HCT116 (cell line): ENCODE measurements around the gene BNC2. TPM values are rescaled to one million over a fixed set of nuclear protein-coding genes. Genes with fewer than 3 reads are reported as not detected.

Experiments used
- ATAC-seq: fragments of 200-7000 bp; cut with Tn5 transposase; 2 replicates; pipeline ENCODE4 v1.9.1; 2020; ENCODE audit warnings: mild to moderate bottlenecking, moderate library complexity
- BruUV-seq: library from RNA; stranded (reverse); fragments of 400-500 nt; replicated peaks from 2 replicates; lab custom pipeline; 2021; lab: Mats Ljungman, UMichigan
- CTCF ChIA-PET: fragments of 300-600 bp; sonication (Branson Sonifier 250); formaldehyde crosslinking; loops from one replicate; lab custom pipeline; 2021; ENCODE audit warnings: antibody characterized with exemption; lab: Charles Lee
- POLR2A ChIA-PET: fragments of 300-600, 350-600 bp; sonication (Branson Sonifier 250); formaldehyde crosslinking; loops from one replicate; lab custom pipeline; 2021; ENCODE audit warnings: antibody characterized with exemption; lab: Charles Lee
- RAD21 ChIA-PET, 2 experiments: fragments of 300-600 bp; sonication (Branson Sonifier 250); formaldehyde crosslinking; loops; one replicate each; lab custom pipeline; 2023; ENCODE audit warnings: low total read pairs in 2 of 2; ENCODE audit not compliant: uncharacterized antibody in 2 of 2, unreplicated experiment in 2 of 2, low non-redundant PET in 1 of 2; lab: Charles Lee
- DNase-seq: peaks from one replicate; pipeline ENCODE4 v3.0.0-alpha.2; 2010; ENCODE audit warnings: low read depth, low spot score
- H2AFZ ChIP-seq: fragments of 200-600 bp; shearing (Covaris generic), sonication (generic); 2 replicates; pipeline ENCODE4 v1.6.1; 2017; ENCODE audit warnings: low read depth, mixed run types, mixed read lengths, antibody characterized with exemption, low read length; ENCODE audit not compliant: poor library complexity, severe bottlenecking
- H3K27ac ChIP-seq: 2 replicates; pipeline ENCODE4 v1.5.1; 2012; ENCODE audit warnings: low read depth, low read length
- H3K27me3 ChIP-seq: fragments of 200-600 bp; sonication (generic); 2 replicates; pipeline ENCODE4 v1.6.1; 2016; ENCODE audit warnings: mixed run types, low read length, mixed read lengths; ENCODE audit not compliant: insufficient read depth
- H3K36me3 ChIP-seq, 2 experiments: fragments of 200-500 bp in 1 of 2; fragments of 200-600 bp in 1 of 2; sonication (Bioruptor generic) in 1 of 2; sonication (generic) in 1 of 2; 2 replicates each; pipeline versions ENCODE4 v1.5.1 to v1.6.1; 2014 to 2016; ENCODE audit warnings: low read length in 2 of 2, inconsistent platforms in 1 of 2, mixed read lengths in 1 of 2, mixed run types in 1 of 2; ENCODE audit not compliant: insufficient read depth in 2 of 2, control insufficient read depth in 1 of 2
- H3K4me1 ChIP-seq, 2 experiments: fragments of 200-600 bp in 1 of 2; sonication (generic) in 1 of 2; 2 replicates each; pipeline versions ENCODE4 v1.5.1 to v1.6.1; 2012 to 2017; ENCODE audit warnings: low read length in 2 of 2, inconsistent platforms in 1 of 2, mild to moderate bottlenecking in 1 of 2, mixed read lengths in 1 of 2, mixed run types in 1 of 2, moderate library complexity in 1 of 2; ENCODE audit not compliant: insufficient read depth in 2 of 2, control insufficient read depth in 1 of 2
- H3K4me2 ChIP-seq: fragments of 200-600 bp; sonication (generic); 2 replicates; pipeline ENCODE4 v1.6.1; 2017; ENCODE audit warnings: mixed run types, low read length, mixed read lengths
- H3K4me3 ChIP-seq, 2 experiments: fragments of 200-600 bp in 1 of 2; sonication (generic) in 1 of 2; replicated peaks in 1 of 2; 2 replicates each; pipeline ENCODE4 v1.5.1; 2011 to 2016; ENCODE audit warnings: low read length in 2 of 2, control low read depth in 1 of 2, low read depth in 1 of 2, mild to moderate bottlenecking in 1 of 2, mixed read lengths in 1 of 2, mixed run types in 1 of 2
- H3K79me2 ChIP-seq: fragments of 200-600 bp; sonication (generic); 2 replicates; pipeline ENCODE4 v1.6.1; 2017; ENCODE audit warnings: mild to moderate bottlenecking, mixed run types, low read length, moderate library complexity, mixed read lengths; ENCODE audit not compliant: insufficient read depth
- H3K9ac ChIP-seq: fragments of 200-600 bp; sonication (generic); 2 replicates; pipeline ENCODE4 v1.6.1; 2016; ENCODE audit warnings: low read length, mixed read lengths
- H3K9me2 ChIP-seq: fragments of 200-600 bp; sonication (generic), shearing (Covaris generic); 2 replicates; pipeline ENCODE4 v1.6.1; 2017; ENCODE audit warnings: mixed run types, mild to moderate bottlenecking, moderate library complexity; ENCODE audit not compliant: insufficient read depth
- H3K9me3 ChIP-seq, 2 experiments: fragments of 200-500 bp in 1 of 2; fragments of 200-600 bp in 1 of 2; sonication (Bioruptor generic) in 1 of 2; sonication (generic) in 1 of 2; 2 replicates each; pipeline ENCODE4 v1.6.1; 2014 to 2017; ENCODE audit warnings: low read length in 2 of 2, mixed read lengths in 2 of 2, inconsistent platforms in 1 of 2, low read depth in 1 of 2, mild to moderate bottlenecking in 1 of 2, mixed run types in 1 of 2, moderate library complexity in 1 of 2; ENCODE audit not compliant: control insufficient read depth in 1 of 2, insufficient read depth in 1 of 2
- H4K20me1 ChIP-seq: fragments of 200-600 bp; sonication (generic), shearing (Covaris generic); 2 replicates; pipeline ENCODE4 v1.6.1; 2017; ENCODE audit warnings: mixed run types, mild to moderate bottlenecking, moderate library complexity; ENCODE audit not compliant: insufficient read depth
- CBX3 ChIP-seq: IDR thresholded peaks from 2 replicates; pipeline ENCODE4 v1.6.1; 2012; ENCODE audit warnings: low read depth
- CEBPB ChIP-seq: IDR thresholded peaks from 2 replicates; pipeline ENCODE4 v1.6.1; 2012; ENCODE audit warnings: low read depth
- ELF1 ChIP-seq: IDR thresholded peaks from 2 replicates; pipeline ENCODE4 v1.6.1; 2012; ENCODE audit warnings: low read depth, borderline replicate concordance
- EZH2 ChIP-seq: fragments of 200-600 bp; sonication (generic); IDR thresholded peaks from 2 replicates; pipeline ENCODE4 v1.6.1; 2017; ENCODE audit warnings: antibody characterized with exemption, mixed run types
- EZH2phosphoT487 ChIP-seq: fragments of 200-600 bp; IDR thresholded peaks from 2 replicates; pipeline ENCODE4 v1.6.1; 2018; ENCODE audit warnings: antibody characterized with exemption, borderline replicate concordance
- RAD21 ChIP-seq: IDR thresholded peaks from 2 replicates; pipeline ENCODE4 v1.6.1; 2012; ENCODE audit warnings: low read depth, mild to moderate bottlenecking
- SP1 ChIP-seq: IDR thresholded peaks from 2 replicates; pipeline ENCODE4 v1.6.1; 2012; ENCODE audit warnings: low read depth
- TCF7L2 ChIP-seq: IDR thresholded peaks from 2 replicates; pipeline ENCODE4 v1.7.0; 2011; ENCODE audit warnings: borderline replicate concordance, inconsistent platforms; ENCODE audit not compliant: insufficient read depth, insufficient read length; ENCODE audit errors: extremely low read depth
- YY1 ChIP-seq: IDR thresholded peaks from 2 replicates; pipeline ENCODE4 v1.6.1; 2011; ENCODE audit warnings: low read length, low read depth, moderate library complexity, mild to moderate bottlenecking; ENCODE audit not compliant: insufficient replicate concordance; ENCODE audit errors: extremely low read depth
- ZFX ChIP-seq: fragments of 450-650 bp; IDR thresholded peaks from 2 replicates; pipeline ENCODE4 v1.6.1; 2017
- intact Hi-C: fragments of 100-400 bp; cut with micrococcal nuclease; formaldehyde crosslinking; loops from 2 replicates; pipeline ENCODE4 v1.10.0; 2022
- total RNA-seq: library from RNA; stranded (reverse); gene quantifications from one replicate; pipeline ENCODE4 v1.2.1, GENCODE V29; 2021; ENCODE audit not compliant: unreplicated experiment
- TF ChIP-seq, protein P1 (sequence below), 3 experiments: fragments of 200-600 bp in 1 of 3; sonication (generic) in 1 of 3; IDR thresholded peaks in 2 of 3; conservative IDR thresholded peaks in 1 of 3; 2 replicates each; pipeline ENCODE4 v1.5.1; 2012 to 2017; ENCODE audit warnings: low read depth in 2 of 3, low read length in 2 of 3, antibody characterized with exemption in 1 of 3, borderline replicate concordance in 1 of 3, control low read depth in 1 of 3, mild to moderate bottlenecking in 1 of 3, mixed read lengths in 1 of 3, mixed run types in 1 of 3, moderate library complexity in 1 of 3; ENCODE audit not compliant: insufficient read depth in 1 of 3
- TF ChIP-seq, protein P2 (sequence below): IDR thresholded peaks from 2 replicates; pipeline ENCODE4 v1.6.1; 2011; ENCODE audit warnings: mild to moderate bottlenecking, low read length, moderate library complexity; ENCODE audit not compliant: insufficient replicate concordance; ENCODE audit errors: extremely low read depth
- TF ChIP-seq, protein P3 (sequence below): IDR thresholded peaks from 2 replicates; pipeline ENCODE4 v1.6.1; 2012

Gene BNC2
- total RNA-seq, 1 experiment from 2014 or later = 0.37 TPM

DNA sequence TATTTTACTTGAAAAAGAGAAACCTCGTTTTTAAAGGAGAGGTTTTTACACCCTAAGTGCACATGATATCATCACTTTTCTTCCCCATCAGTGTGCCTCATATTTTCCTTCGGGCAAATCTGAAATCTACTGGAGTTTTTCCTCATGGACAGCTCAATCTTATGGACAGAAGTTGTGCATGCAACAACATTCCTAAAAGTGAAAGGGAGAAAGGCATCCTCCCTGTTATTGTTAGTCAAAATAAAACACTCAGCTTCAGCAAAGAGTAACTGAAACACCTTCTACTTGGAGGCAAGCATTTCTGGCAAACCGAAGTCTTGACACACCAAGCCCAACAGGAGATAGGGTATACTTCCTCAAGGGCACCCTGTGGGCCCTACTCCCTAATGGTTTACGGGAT, 217.9 kb downstream of the BNC2 start:
- H3K9ac ChIP-seq = no peak overlapping the region
- no peaks in the 10 kb centered on the region for H3K9me3 ChIP-seq
- RAD21 ChIA-PET = no interaction called here
- H3K36me3 ChIP-seq = no peaks in the 10 kb centered on the region
- no TSS peak for BruUV-seq
- no peak overlapping the region for H3K4me3 ChIP-seq
- H3K4me2 ChIP-seq = no peak overlapping the region
- H3K9me2 ChIP-seq = no peaks in the 10 kb centered on the region
- H2AFZ ChIP-seq = no peak overlapping the region
- peaks cover 19% of the 10 kb centered on the region for H3K27me3 ChIP-seq
- no peak for ATAC-seq
- TF ChIP-seq CBX3 (no peak), TCF7L2 (no peak), CEBPB (no peak), SP1 (no peak), EZH2 (no peak), RAD21 (no peak), ZFX (no peak), ELF1 (no peak), EZH2phosphoT487 (no peak), YY1 (no peak)
- TF ChIP-seq, protein P1, sequence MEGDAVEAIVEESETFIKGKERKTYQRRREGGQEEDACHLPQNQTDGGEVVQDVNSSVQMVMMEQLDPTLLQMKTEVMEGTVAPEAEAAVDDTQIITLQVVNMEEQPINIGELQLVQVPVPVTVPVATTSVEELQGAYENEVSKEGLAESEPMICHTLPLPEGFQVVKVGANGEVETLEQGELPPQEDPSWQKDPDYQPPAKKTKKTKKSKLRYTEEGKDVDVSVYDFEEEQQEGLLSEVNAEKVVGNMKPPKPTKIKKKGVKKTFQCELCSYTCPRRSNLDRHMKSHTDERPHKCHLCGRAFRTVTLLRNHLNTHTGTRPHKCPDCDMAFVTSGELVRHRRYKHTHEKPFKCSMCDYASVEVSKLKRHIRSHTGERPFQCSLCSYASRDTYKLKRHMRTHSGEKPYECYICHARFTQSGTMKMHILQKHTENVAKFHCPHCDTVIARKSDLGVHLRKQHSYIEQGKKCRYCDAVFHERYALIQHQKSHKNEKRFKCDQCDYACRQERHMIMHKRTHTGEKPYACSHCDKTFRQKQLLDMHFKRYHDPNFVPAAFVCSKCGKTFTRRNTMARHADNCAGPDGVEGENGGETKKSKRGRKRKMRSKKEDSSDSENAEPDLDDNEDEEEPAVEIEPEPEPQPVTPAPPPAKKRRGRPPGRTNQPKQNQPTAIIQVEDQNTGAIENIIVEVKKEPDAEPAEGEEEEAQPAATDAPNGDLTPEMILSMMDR (IDR thresholded peaks at IDR 0.05 in 2 of 3, conservative IDR thresholded peaks at IDR 0.05 in 1 of 3; ENCODE audit: borderline replicate concordance in 1 of 3, insufficient read depth in 1 of 3, low read depth in 2 of 3, low read length in 2 of 3) = no peak
- TF ChIP-seq, protein P2, sequence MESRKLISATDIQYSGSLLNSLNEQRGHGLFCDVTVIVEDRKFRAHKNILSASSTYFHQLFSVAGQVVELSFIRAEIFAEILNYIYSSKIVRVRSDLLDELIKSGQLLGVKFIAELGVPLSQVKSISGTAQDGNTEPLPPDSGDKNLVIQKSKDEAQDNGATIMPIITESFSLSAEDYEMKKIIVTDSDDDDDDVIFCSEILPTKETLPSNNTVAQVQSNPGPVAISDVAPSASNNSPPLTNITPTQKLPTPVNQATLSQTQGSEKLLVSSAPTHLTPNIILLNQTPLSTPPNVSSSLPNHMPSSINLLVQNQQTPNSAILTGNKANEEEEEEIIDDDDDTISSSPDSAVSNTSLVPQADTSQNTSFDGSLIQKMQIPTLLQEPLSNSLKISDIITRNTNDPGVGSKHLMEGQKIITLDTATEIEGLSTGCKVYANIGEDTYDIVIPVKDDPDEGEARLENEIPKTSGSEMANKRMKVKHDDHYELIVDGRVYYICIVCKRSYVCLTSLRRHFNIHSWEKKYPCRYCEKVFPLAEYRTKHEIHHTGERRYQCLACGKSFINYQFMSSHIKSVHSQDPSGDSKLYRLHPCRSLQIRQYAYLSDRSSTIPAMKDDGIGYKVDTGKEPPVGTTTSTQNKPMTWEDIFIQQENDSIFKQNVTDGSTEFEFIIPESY = no peak
- TF ChIP-seq, protein P3, sequence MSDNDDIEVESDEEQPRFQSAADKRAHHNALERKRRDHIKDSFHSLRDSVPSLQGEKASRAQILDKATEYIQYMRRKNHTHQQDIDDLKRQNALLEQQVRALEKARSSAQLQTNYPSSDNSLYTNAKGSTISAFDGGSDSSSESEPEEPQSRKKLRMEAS = no peak
- no peaks in the 10 kb centered on the region for H4K20me1 ChIP-seq
- CTCF ChIA-PET = no interaction called here
- H3K4me1 ChIP-seq = no peaks in the 10 kb centered on the region
- DNase-seq = no peak
- intact Hi-C loops = no loop called here
- H3K27ac ChIP-seq = no peak overlapping the region
- H3K79me2 ChIP-seq = no peaks in the 10 kb centered on the region
- POLR2A ChIA-PET = no interaction called here
